GM19240 (cell line): Measurements from ENCODE around the gene CEACAM18.
"Not testable (repeated sequence)": the region's sequence is repeated elsewhere in the genome, so short reads cannot be mapped to it uniquely, and the experiment has no call there.

Source experiments
- DNase-seq: peaks from one replicate; pipeline ENCODE4 v3.0.0; 2011; ENCODE audit warnings: low spot score; ENCODE audit not compliant: insufficient read length

The CEACAM18 gene

GRCh38 chr19:51478381-51479234 lies at the start of gene CEACAM18:
Gene CEACAM18 (plus strand): TSS chr19:51478539.
- no peak for DNase-seq

- no peak for DNase-seq
Observed at GRCh38 chr19:51430221-51430620, 48.1 kb upstream of the CEACAM18 start.

DNA sequence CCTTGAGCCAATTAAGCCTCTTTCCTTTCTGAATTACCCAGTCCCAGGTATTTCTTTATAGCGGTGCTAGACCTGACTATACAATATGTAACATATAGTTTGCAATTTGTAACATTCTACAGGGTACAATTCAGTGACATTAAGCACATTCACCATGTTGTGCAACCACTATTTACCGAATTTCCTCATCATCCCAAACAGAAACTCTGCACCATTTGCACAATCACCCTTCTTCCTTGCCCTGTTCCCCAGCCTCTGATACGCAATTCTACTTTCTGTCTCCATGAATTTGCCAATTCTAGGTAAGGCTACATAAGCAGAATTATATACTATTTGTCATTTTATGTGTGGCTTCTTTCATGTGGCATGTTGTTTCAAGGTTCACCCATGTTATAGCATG lies 47.2 kb upstream of the CEACAM18 start:
- DNase-seq: no peak

- no peak for DNase-seq
Observed at GRCh38 chr19:51433043-51433442, 45.3 kb upstream of the CEACAM18 start.

DNA sequence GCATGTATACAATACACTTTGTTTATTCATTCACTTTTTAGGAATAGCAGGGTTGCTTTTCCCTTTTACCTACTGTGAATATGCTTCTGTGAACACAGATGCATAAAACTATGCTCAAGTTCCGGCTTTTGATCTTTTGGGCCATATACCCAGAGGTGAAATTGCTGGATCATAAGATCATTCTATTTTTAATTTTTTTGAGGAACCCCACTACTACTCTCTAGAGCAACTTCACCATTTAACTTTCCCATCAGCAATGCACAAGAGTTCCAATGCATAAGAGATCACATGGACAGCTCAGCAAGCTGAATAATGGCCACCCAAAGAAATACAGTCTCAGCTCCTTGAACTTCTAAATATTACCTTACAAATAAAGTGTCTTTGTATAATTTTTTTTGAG lies 43.9 kb upstream of the CEACAM18 start:
- no peak for DNase-seq

DNA sequence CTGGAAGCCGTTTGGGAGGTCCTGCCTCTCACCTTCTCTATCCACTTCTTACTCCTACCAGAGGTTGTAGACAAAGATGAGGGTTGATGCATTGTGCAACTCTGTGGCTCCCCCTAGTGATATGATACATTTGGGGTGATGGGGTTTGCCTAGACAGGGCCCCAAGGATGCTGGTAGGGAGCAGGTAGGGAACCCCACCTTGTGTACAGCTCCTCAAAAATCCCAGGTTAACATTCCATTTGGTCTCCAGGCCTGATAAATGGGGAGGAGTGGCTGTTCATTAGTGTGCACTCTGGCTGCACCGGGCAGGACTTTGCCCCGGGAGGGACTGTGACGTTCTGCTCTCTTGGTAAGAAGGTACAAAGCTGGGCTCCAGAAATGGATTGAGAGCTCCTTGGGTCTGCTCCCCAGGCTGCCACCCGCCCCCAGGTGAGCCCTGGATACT lies 39.3 kb upstream of the CEACAM18 start:
- no peak for DNase-seq

GRCh38 chr19:51440052-51440451 lies 38.3 kb upstream of the CEACAM18 start:
- DNase-seq: no peak

GRCh38 chr19:51440846-51441409 lies 37.4 kb upstream of the CEACAM18 start:
- no peak for DNase-seq

DNA sequence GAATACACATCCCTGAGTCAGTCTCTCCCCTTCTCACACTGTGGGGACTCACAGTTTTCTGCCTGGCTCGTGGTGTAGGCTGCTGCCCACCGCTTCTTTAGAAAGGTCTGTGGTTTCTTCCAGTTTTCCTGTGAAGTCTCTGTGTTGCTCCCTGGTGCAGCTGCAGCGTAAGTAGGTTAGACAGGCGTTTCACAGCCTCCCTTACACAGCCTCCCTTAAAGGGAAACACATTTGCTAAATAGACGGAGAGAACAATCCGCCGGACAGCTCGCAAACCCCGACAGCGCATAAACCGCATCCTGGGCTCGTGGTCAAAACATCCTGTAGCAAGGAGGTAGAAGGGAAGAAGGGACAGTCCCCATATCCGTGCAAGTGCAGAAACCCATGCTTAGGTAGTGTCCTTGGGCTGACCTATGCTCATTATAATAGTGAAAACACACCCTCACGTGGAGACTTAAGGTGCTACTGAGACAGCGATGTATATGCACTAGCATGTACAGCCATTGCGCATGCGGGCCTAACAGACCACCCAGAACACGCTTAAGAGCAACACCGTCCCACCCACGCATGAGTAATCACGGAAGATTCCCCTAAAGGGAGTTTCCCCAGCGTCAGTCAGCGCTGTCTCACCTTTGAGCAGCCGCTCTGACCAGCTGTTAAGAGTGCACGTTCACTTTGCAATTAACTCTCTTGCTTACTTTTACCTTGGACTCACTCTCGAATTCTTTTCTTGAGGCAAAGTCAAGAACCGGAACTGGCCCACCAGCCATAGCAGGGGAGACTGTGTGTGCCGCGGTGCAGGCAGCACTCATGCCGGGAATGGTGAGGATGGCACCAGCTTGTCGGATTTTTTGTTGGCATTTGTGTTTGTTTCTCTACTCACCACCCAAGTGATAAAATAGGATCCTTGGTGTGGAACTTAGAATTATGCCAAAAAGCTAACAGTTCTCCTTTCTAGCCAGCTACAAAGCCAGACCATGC lies 36.6 kb upstream of the CEACAM18 start:
- peak; percentile 53 for DNase-seq

- DNase-seq: not testable (repeated sequence)
Observed at GRCh38 chr19:51447510-51447909, 30.8 kb upstream of the CEACAM18 start.

GRCh38 chr19:51448011-51448410 lies 30.3 kb upstream of the CEACAM18 start:
- DNase-seq: no peak

DNA sequence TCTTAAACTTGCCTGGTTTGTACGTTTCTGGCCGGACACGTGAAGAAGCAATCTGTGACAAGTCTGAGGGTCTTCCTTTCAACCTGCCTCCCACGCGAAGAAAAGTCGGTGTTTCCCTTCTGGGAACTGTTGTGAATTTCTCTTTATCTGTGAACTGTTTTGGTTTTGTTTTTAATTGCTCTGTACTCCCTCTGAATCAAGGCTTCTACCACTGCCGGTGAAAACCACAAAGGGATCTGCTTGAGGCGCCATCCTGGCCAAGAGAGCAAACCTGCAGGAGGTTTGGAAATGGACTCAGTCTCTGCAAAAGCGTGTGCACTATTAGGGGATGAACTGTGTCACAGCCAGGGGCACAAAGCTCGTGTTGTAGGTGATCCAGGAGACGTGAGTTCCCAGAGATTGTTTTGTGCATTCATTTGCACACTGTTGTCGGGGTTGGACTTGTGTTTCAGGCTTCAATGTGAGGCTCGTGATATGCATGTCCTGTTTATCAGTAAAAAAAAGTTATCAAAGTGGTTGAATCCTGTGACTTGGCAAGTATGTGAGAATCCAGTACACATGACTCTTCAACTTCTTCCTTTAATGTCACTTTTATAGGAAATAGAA lies 29.8 kb upstream of the CEACAM18 start:
- DNase-seq: no peak

- no peak for DNase-seq
Observed at GRCh38 chr19:51450730-51451307, 27.5 kb upstream of the CEACAM18 start.

- DNase-seq: no peak
Observed at GRCh38 chr19:51456541-51457290, 21.6 kb upstream of the CEACAM18 start.

- DNase-seq: no peak
Observed at GRCh38 chr19:51457351-51458013, 20.9 kb upstream of the CEACAM18 start.

DNA sequence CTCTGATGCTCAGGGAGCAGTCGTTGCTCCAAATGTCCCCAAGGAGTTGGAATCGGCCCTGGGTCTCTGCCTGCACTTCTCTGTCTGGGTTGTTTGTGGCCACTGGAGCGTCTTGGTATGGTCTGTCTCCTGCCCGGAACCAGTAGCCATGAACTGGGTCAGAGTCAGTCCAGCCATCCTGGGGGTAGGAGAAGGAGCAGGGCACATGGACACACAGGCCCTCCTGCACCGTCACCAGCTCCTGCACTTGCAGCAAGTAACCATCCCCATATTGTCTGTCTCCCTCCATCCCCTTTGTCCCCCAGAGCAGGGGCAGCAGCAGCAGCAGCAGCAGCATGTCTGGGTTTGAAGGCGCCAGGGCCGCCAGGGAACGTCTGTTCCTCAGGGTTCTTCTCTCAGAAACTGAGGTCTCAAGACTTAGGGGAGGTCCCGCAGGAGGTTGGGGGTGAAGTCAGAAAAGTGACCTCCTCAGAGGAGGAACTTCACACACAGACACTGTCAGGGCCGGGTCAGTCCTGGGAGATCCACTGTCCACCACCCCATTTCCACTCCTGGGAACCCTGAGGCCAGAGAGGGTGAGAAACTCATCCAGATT lies 20.2 kb upstream of the CEACAM18 start, which contains the start of gene SIGLEC8:
SIGLEC8 (minus strand) TSS at position 404 of the 595 bp plus-strand sequence; CDS start at position 337, 67 bp downstream.
- no peak for DNase-seq

GRCh38 chr19:51458899-51459505 lies 19.3 kb upstream of the CEACAM18 start:
- no peak for DNase-seq

GRCh38 chr19:51460164-51460992 lies 18.0 kb upstream of the CEACAM18 start:
- DNase-seq: no peak
